Astrocyte of the spinal cord (primary cell): Measurements from ENCODE around the gene KCNG2.

Source experiments
- DNase-seq: peaks from one replicate; pipeline ENCODE4 v3.0.0; 2011; ENCODE audit warnings: low read depth, low spot score
- H3K4me3 ChIP-seq: 2 replicates; pipeline ENCODE4 v1.5.1; 2011; ENCODE audit warnings: low read depth, mild to moderate bottlenecking, low read length, moderate library complexity
- CTCF ChIP-seq: IDR thresholded peaks from 2 replicates; pipeline ENCODE4 v1.5.1; 2012; ENCODE audit warnings: low read depth, mild to moderate bottlenecking, low read length, inconsistent platforms
- in situ Hi-C: cut with HindIII; loops from 2 replicates; pipeline ENCODE4 v1.10.0; 2017; ENCODE audit warnings: low sequenced_read_pairs

The KCNG2 gene

GRCh38 chr18:79914614-79915160 lies 116.9 kb downstream of the KCNG2 start:
- in situ Hi-C loops: no loop called here
- TF ChIP-seq CTCF: no peak
- no peak overlapping the region for H3K4me3 ChIP-seq
- DNase-seq: no peak

GRCh38 chr18:79915161-79916127 lies 117.7 kb downstream of the KCNG2 start:
- DNase-seq: no peak
- in situ Hi-C loops: no loop called here
- no peak overlapping the region for H3K4me3 ChIP-seq
- no peak for TF ChIP-seq CTCF

- DNase-seq: no peak
- in situ Hi-C loops: no loop called here
- no peak overlapping the region for H3K4me3 ChIP-seq
- no peak for TF ChIP-seq CTCF
Measured at GRCh38 chr18:79916128-79916494, 118.4 kb downstream of the KCNG2 start.

- DNase-seq: no peak
- in situ Hi-C loops: no loop called here
- no peak for TF ChIP-seq CTCF
- no peak overlapping the region for H3K4me3 ChIP-seq
Measured at GRCh38 chr18:79916546-79917168, 118.9 kb downstream of the KCNG2 start.

GRCh38 chr18:79917169-79917852 lies 119.6 kb downstream of the KCNG2 start:
- TF ChIP-seq CTCF: no peak
- no peak for DNase-seq
- in situ Hi-C loops: no loop called here
- H3K4me3 ChIP-seq: no peak overlapping the region

GRCh38 chr18:79917853-79918614 lies 120.3 kb downstream of the KCNG2 start:
- TF ChIP-seq CTCF: no peak
- in situ Hi-C loops: no loop called here
- H3K4me3 ChIP-seq: no peak overlapping the region
- DNase-seq: no peak
